Erythroblast (primary cell): ENCODE results near the gene SMAD9.

ENCODE experiments used
- GATA1 ChIP-seq: IDR thresholded peaks from 2 replicates; pipeline ENCODE4 v1.6.1; 2011; ENCODE audit warnings: low read depth, mild to moderate bottlenecking, control low read depth, low read length, moderate library complexity
- POLR2A ChIP-seq: IDR thresholded peaks from 2 replicates; pipeline ENCODE4 v1.6.1; 2011; ENCODE audit warnings: mild to moderate bottlenecking, low read length

- no peak for TF ChIP-seq POLR2A
- no peak for TF ChIP-seq GATA1
Measured at GRCh38 chr13:36806102-36806501, 113.9 kb downstream of the SMAD9 start.
